Endodermal cell (in vitro differentiated cells): ENCODE results near the gene TMEM43. TPM values are rescaled to one million over a fixed set of nuclear protein-coding genes. Genes with fewer than 3 reads are reported as not detected.

Source experiments
- DNase-seq: peaks from one replicate; pipeline ENCODE4 v3.0.0-alpha.2; 2017
- H3K27ac ChIP-seq: 2 replicates; pipeline ENCODE4 v1.5.1; 2013; ENCODE audit warnings: mild to moderate bottlenecking, low read depth, low read length, moderate library complexity
- H3K27me3 ChIP-seq: 2 replicates; pipeline ENCODE4 v1.6.1; 2013; ENCODE audit warnings: mild to moderate bottlenecking, low read length, moderate library complexity; ENCODE audit not compliant: insufficient read depth, control insufficient read depth, poor library complexity, severe bottlenecking
- H3K36me3 ChIP-seq: 2 replicates; pipeline ENCODE4 v1.7.0; 2013; ENCODE audit warnings: mild to moderate bottlenecking, low read length, moderate library complexity; ENCODE audit not compliant: control insufficient read depth, insufficient read depth
- H3K4me1 ChIP-seq: one replicate; pipeline ENCODE4 v1.7.0; 2013; ENCODE audit warnings: low read length; ENCODE audit not compliant: control insufficient read depth, insufficient read depth
- H3K4me3 ChIP-seq: 2 replicates; pipeline ENCODE4 v1.5.1; 2013; ENCODE audit warnings: mild to moderate bottlenecking, low read length, moderate library complexity
- H3K9ac ChIP-seq: 2 replicates; pipeline ENCODE4 v1.6.1; 2013; ENCODE audit warnings: mild to moderate bottlenecking, low read length, moderate library complexity; ENCODE audit not compliant: poor library complexity, severe bottlenecking; ENCODE audit errors: extremely low read depth
- H3K9me3 ChIP-seq: 2 replicates; pipeline ENCODE4 v1.6.1; 2013; ENCODE audit warnings: mild to moderate bottlenecking, low read length, moderate library complexity; ENCODE audit not compliant: control insufficient read depth
- H3K27ac Mint-ChIP-seq: 2 replicates; pipeline ENCODE4 v1.8.0; 2020; ENCODE audit warnings: mixed read lengths
- H3K27me3 Mint-ChIP-seq: 2 replicates; pipeline ENCODE4 v1.8.0; 2021; ENCODE audit warnings: mild to moderate bottlenecking, mixed read lengths; ENCODE audit not compliant: insufficient read depth
- H3K36me3 Mint-ChIP-seq: 2 replicates; pipeline ENCODE4 v1.8.0; 2020; ENCODE audit warnings: low read depth, mixed read lengths
- H3K4me1 Mint-ChIP-seq: 2 replicates; pipeline ENCODE4 v1.8.0; 2020; ENCODE audit warnings: mixed read lengths
- H3K4me3 Mint-ChIP-seq: 2 replicates; pipeline ENCODE4 v1.8.0; 2020; ENCODE audit warnings: mild to moderate bottlenecking, moderate library complexity, mixed read lengths
- H3K9me3 Mint-ChIP-seq: 2 replicates; pipeline ENCODE4 v1.8.0; 2020; ENCODE audit warnings: mild to moderate bottlenecking, mixed read lengths
- CTCF ChIP-seq: fragments of 200-600 bp; sonication (generic); conservative IDR thresholded peaks from 2 replicates; pipeline ENCODE4 v1.5.0; 2021; ENCODE audit warnings: antibody characterized with exemption, mild to moderate bottlenecking
- WGBS, 2 experiments: methylation state at CpG; one replicate each; pipeline versions ENCODE4 v1.1.5 to v1.1.7; 2013; ENCODE audit warnings: missing lambda C conversion rate in 2 of 2, mixed read lengths in 1 of 2; ENCODE audit not compliant: insufficient coverage in 1 of 2, insufficient read length in 1 of 2; 5-methylcytosine and 5-hydroxymethylcytosine counted together
- total RNA-seq, 2 donors: library from RNA; stranded (reverse); fragmentation: NEBNext Ultra II Directional in 1 of 2; extraction: Animal tissue kit (Norgen Biotek cat#: 25700) in 1 of 2; gene quantifications; 2 replicates in 1 of 2; 3 replicates in 1 of 2; pipeline ENCODE4 v1.2.1, GENCODE V29; 2021

TMEM43 gene
- total RNA-seq, 2 donors from 2014 or later, result 28.9 to 39.3 TPM

- Mint-ChIP-seq H3K9me3 (no peaks in the 10 kb centered on the region), H3K4me3 (no peak overlapping the region), H3K4me1 (peaks cover 18% of the 10 kb centered on the region), H3K27ac (no peak overlapping the region), H3K36me3 (peaks cover 60% of the 10 kb centered on the region), H3K27me3 (no peaks in the 10 kb centered on the region)
- Histone ChIP-seq H3K9ac (no peak overlapping the region), H3K9me3 (no peaks in the 10 kb centered on the region), H3K27ac (no peak overlapping the region), H3K27me3 (no peaks in the 10 kb centered on the region), H3K4me1 (no peaks in the 10 kb centered on the region), H3K36me3 (peaks cover 50% of the 10 kb centered on the region), H3K4me3 (no peak overlapping the region)
- no peak for DNase-seq
- WGBS, 2 experiments, result 80 to 90% methylated on average over 1 to 2 of the region's 2 CpGs
- no peak for TF ChIP-seq CTCF
Observed at GRCh38 chr3:14170531-14171159, 45.8 kb downstream of the TMEM43 start.

- no peak overlapping the region for H3K9ac ChIP-seq
- H3K27ac ChIP-seq, result no peak overlapping the region
- H3K9me3 ChIP-seq, result no peaks in the 10 kb centered on the region
- H3K36me3 ChIP-seq, result peaks cover 40% of the 10 kb centered on the region
- no peaks in the 10 kb centered on the region for H3K9me3 Mint-ChIP-seq
- no peak for DNase-seq
- WGBS, 2 experiments, result 96% methylated on average over 5 of the region's 5 CpGs
- TF ChIP-seq CTCF, result no peak
- H3K27me3 Mint-ChIP-seq, result no peaks in the 10 kb centered on the region
- H3K36me3 Mint-ChIP-seq, result peaks cover 42% of the 10 kb centered on the region
- H3K4me3 ChIP-seq, result no peak overlapping the region
- H3K4me1 ChIP-seq, result no peaks in the 10 kb centered on the region
- peaks cover 28% of the 10 kb centered on the region for H3K4me1 Mint-ChIP-seq
- H3K4me3 Mint-ChIP-seq, result no peak overlapping the region
- no peak overlapping the region for H3K27ac Mint-ChIP-seq
- H3K27me3 ChIP-seq, result no peaks in the 10 kb centered on the region
Observed at GRCh38 chr3:14172496-14172895, 47.6 kb downstream of the TMEM43 start.

DNA sequence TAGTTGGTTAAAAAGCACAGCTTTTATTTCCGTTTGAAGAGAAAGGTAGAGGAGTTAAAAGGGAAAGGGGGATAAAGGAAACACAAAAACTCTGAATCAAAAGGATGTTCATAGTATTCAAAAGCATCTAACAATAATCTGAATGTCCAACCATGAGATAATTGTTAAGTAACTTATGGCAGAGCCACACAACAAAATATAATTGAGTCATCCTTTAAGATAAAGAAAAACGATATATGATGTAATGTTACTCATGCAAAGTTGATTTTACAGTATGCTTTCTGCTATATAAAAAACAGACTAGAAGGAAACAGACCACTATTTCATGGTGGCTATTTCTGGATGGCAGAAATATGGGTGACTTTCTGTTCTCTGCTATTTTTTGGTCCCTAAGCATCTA lies 49.6 kb downstream of the TMEM43 start:
- no peak overlapping the region for H3K4me3 Mint-ChIP-seq
- H3K9me3 Mint-ChIP-seq, result no peaks in the 10 kb centered on the region
- Histone ChIP-seq H3K27me3 (no peaks in the 10 kb centered on the region), H3K9me3 (no peaks in the 10 kb centered on the region), H3K9ac (no peak overlapping the region), H3K27ac (no peak overlapping the region), H3K4me1 (no peaks in the 10 kb centered on the region), H3K4me3 (no peak overlapping the region), H3K36me3 (peaks cover 20% of the 10 kb centered on the region)
- H3K27ac Mint-ChIP-seq, result no peak overlapping the region
- H3K27me3 Mint-ChIP-seq, result no peaks in the 10 kb centered on the region
- 95% methylated on average over 2 of the region's 2 CpGs; no CpG with 5 or more reads in 1 of the 2 experiments for WGBS, 2 experiments
- H3K4me1 Mint-ChIP-seq, result peaks cover 38% of the 10 kb centered on the region
- no peak for DNase-seq
- H3K36me3 Mint-ChIP-seq, result peaks cover 25% of the 10 kb centered on the region
- no peak for TF ChIP-seq CTCF
